Thymus (tissue), 11 donors: ENCODE data around the gene QPCTL. TPM values are rescaled to one million over a fixed set of nuclear protein-coding genes. Genes with fewer than 3 reads are reported as not detected.
"Not testable (repeated sequence)": the region's sequence is repeated elsewhere in the genome, so short reads cannot be mapped to it uniquely, and the experiment has no call there.

Source experiments
- DNase-seq, 9 donors: peaks; one replicate each; pipeline ENCODE4 v3.0.0-alpha.2; 2013; ENCODE audit warnings: low spot score in 9 of 9, low read depth in 6 of 9, missing footprints in 1 of 9
- H3K27ac ChIP-seq, 2 donors: one replicate each; pipeline ENCODE4 v1.5.1; 2013; ENCODE audit warnings: control low read depth in 1 of 2, low read depth in 1 of 2, low read length in 1 of 2, mild to moderate bottlenecking in 1 of 2, moderate library complexity in 1 of 2
- H3K27me3 ChIP-seq, 2 donors: one replicate each; pipeline ENCODE4 v1.5.1; 2013; ENCODE audit warnings: low read length in 1 of 2; ENCODE audit not compliant: control insufficient read depth in 2 of 2, insufficient read depth in 1 of 2
- H3K36me3 ChIP-seq, 2 donors: one replicate each; pipeline ENCODE4 v1.5.1; 2013; ENCODE audit warnings: low read length in 1 of 2, mild to moderate bottlenecking in 1 of 2, moderate library complexity in 1 of 2; ENCODE audit not compliant: control insufficient read depth in 2 of 2, insufficient read depth in 2 of 2
- H3K4me1 ChIP-seq, 2 donors: one replicate each; pipeline ENCODE4 v1.5.1; 2013; ENCODE audit warnings: low read length in 2 of 2; ENCODE audit not compliant: control insufficient read depth in 2 of 2, insufficient read depth in 2 of 2
- H3K4me3 ChIP-seq, 2 donors: one replicate each; pipeline ENCODE4 v1.5.1; 2013; ENCODE audit warnings: low read length in 2 of 2, control low read depth in 1 of 2, mild to moderate bottlenecking in 1 of 2
- H3K9me3 ChIP-seq, 2 donors: one replicate each; pipeline ENCODE4 v1.5.1; 2013; ENCODE audit warnings: low read length in 1 of 2, mild to moderate bottlenecking in 1 of 2; ENCODE audit not compliant: control insufficient read depth in 2 of 2, insufficient read depth in 1 of 2
- WGBS: extraction: QIAGEN DNeasy Blood & Tissue Kit; methylation state at CpG from one replicate; pipeline ENCODE4 v1.1.7; 2013; 5-methylcytosine and 5-hydroxymethylcytosine counted together
- polyA plus RNA-seq: library from polyadenylated mRNA; stranded (reverse); fragments of 200-250 nt; gene quantifications from one replicate; pipeline ENCODE4 v1.2.3, GENCODE V29; 2013
- total RNA-seq: library from RNA; stranded (reverse); fragments of 120-200 nt; gene quantifications from one replicate; pipeline ENCODE4 v1.2.4, GENCODE V29; 2013
- donor health status: healthy.

Gene QPCTL
- total and polyA plus RNA-seq, 2 donors: 3.1 to 8.2 TPM

GRCh38 chr19:45711851-45712698 is 19.6 kb downstream of the QPCTL start:
- peaks cover 19 to 28% of the 10 kb centered on the region in 2 donors for H3K36me3 ChIP-seq
- no peak for DNase-seq
- no peaks in the 10 kb centered on the region for H3K27me3 ChIP-seq
- H3K4me3 ChIP-seq: no peak overlapping the region
- peaks cover 8% of the 10 kb centered on the region in 2 donors for H3K4me1 ChIP-seq
- peaks cover 0 to 5% of the 10 kb centered on the region in 2 donors for H3K9me3 ChIP-seq
- 98% methylated on average over 76 of the region's 76 CpGs for WGBS
- H3K27ac ChIP-seq: no peak overlapping the region

GRCh38 chr19:45712699-45713067 is 20.2 kb downstream of the QPCTL start:
- DNase-seq: no peak
- 99% methylated on average over 25 of the region's 25 CpGs for WGBS
- peaks cover 8 to 9% of the 10 kb centered on the region in 2 donors for H3K4me1 ChIP-seq
- H3K27me3 ChIP-seq: no peaks in the 10 kb centered on the region
- peaks cover 0 to 5% of the 10 kb centered on the region in 2 donors for H3K9me3 ChIP-seq
- H3K4me3 ChIP-seq: no peak overlapping the region
- peaks cover 19 to 28% of the 10 kb centered on the region in 2 donors for H3K36me3 ChIP-seq
- no peak overlapping the region for H3K27ac ChIP-seq

GRCh38 chr19:45713141-45713540 is 20.7 kb downstream of the QPCTL start:
- H3K9me3 ChIP-seq: peaks cover 0 to 4% of the 10 kb centered on the region in 2 donors
- H3K4me1 ChIP-seq: peaks cover 11 to 14% of the 10 kb centered on the region in 2 donors
- H3K4me3 ChIP-seq: no peak overlapping the region
- no peak overlapping the region for H3K27ac ChIP-seq
- H3K27me3 ChIP-seq: no peaks in the 10 kb centered on the region
- no peak for DNase-seq
- H3K36me3 ChIP-seq: peaks cover 19 to 28% of the 10 kb centered on the region in 2 donors
- WGBS: 96% methylated on average over 15 of the region's 15 CpGs

GRCh38 chr19:45715139-45715538 is 22.7 kb downstream of the QPCTL start:
- Histone ChIP-seq H3K36me3 (peaks cover 19 to 25% of the 10 kb centered on the region in 2 donors), H3K4me1 (peaks cover 14 to 19% of the 10 kb centered on the region in 2 donors), H3K27me3 (no peaks in the 10 kb centered on the region), H3K9me3 (no peaks in the 10 kb centered on the region), H3K4me3 (no peak overlapping the region), H3K27ac (no peak overlapping the region)
- no peak for DNase-seq
- WGBS: 99% methylated on average over 3 of the region's 3 CpGs

- peaks cover 14 to 19% of the 10 kb centered on the region in 2 donors for H3K4me1 ChIP-seq
- peak in 3 of 9 donors; percentile 21 to 41 (median 40) for DNase-seq
- peak overlapping the region; percentile 73 to 78 for H3K4me3 ChIP-seq
- H3K27me3 ChIP-seq: no peaks in the 10 kb centered on the region
- peaks cover 13 to 23% of the 10 kb centered on the region in 2 donors for H3K36me3 ChIP-seq
- H3K9me3 ChIP-seq: no peaks in the 10 kb centered on the region
- WGBS: 5% methylated on average over 24 of the region's 24 CpGs
- H3K27ac ChIP-seq: peak overlapping the region; percentile 72 to 74
Observed at GRCh38 chr19:45716359-45717130, 24.1 kb downstream of the QPCTL start.

GRCh38 chr19:45717131-45717982 is 24.9 kb downstream of the QPCTL start:
- Histone ChIP-seq H3K36me3 (peaks cover 9 to 21% of the 10 kb centered on the region in 2 donors), H3K9me3 (no peaks in the 10 kb centered on the region), H3K4me1 (peaks cover 14 to 19% of the 10 kb centered on the region in 2 donors), H3K4me3 (peak overlapping the region; percentile 73 to 78), H3K27me3 (no peaks in the 10 kb centered on the region), H3K27ac (peak overlapping the region; percentile 92 to 93)
- 2% methylated on average over 51 of the region's 51 CpGs for WGBS
- peak; percentile 92 to 99 (median 98) for DNase-seq

- Histone ChIP-seq H3K36me3 (peaks cover 7 to 17% of the 10 kb centered on the region in 2 donors), H3K4me3 (peak overlapping the region; percentile 60 to 78), H3K9me3 (no peaks in the 10 kb centered on the region), H3K27ac (peak overlapping the region; percentile 92 to 93), H3K4me1 (peaks cover 14 to 19% of the 10 kb centered on the region in 2 donors), H3K27me3 (no peaks in the 10 kb centered on the region)
- 89% methylated on average over 12 of the region's 12 CpGs for WGBS
- DNase-seq: no peak
Observed at GRCh38 chr19:45717983-45718650, 25.7 kb downstream of the QPCTL start.

- 99% methylated on average over 11 of the region's 11 CpGs for WGBS
- not testable (repeated sequence) for H3K27ac ChIP-seq
Observed at GRCh38 chr19:45720065-45720464, 27.6 kb downstream of the QPCTL start.

More at GRCh38 chr19:45720065-45720464, 27.6 kb downstream of the QPCTL start:
- Histone ChIP-seq H3K36me3 (peaks cover 12 to 20% of the 10 kb centered on the region in 2 donors), H3K4me1 (peaks cover 14 to 19% of the 10 kb centered on the region in 2 donors)
- H3K9me3 ChIP-seq, H3K27me3 ChIP-seq, DNase-seq, H3K4me3 ChIP-seq: not testable (repeated sequence)
